ENCODE data around the gene SLCO3A1. TPM values are rescaled to one million over a fixed set of nuclear protein-coding genes. Genes with fewer than 3 reads are reported as not detected.
A peak's percentile ranks its signal among the peaks of the same experiment; 100 is the strongest.

The SLCO3A1 gene
- 1.8 and 5.9 TPM in 2 replicates for total RNA-seq (2014; rRNA removed; shearing (Covaris generic))

- DNase-seq (ENCODE audit: low read depth) = peak; percentile 69
Measured at GRCh38 chr15:91853511-91853947, at the start of gene SLCO3A1. Gene SLCO3A1, plus strand, starts transcription at chr15:91853708.

GRCh38 chr15:91807122-91807521 lies 46.4 kb upstream of the SLCO3A1 start:
- no peak for DNase-seq (ENCODE audit: low read depth)

GRCh38 chr15:91813924-91814323 lies 39.6 kb upstream of the SLCO3A1 start:
- no peak for DNase-seq (ENCODE audit: low read depth)

- no peak for DNase-seq (ENCODE audit: low read depth)
Measured at GRCh38 chr15:91816942-91817341, 36.6 kb upstream of the SLCO3A1 start.

- DNase-seq (ENCODE audit: low read depth) = peak; percentile 3
Measured at GRCh38 chr15:91821458-91821857, 32.0 kb upstream of the SLCO3A1 start.

GRCh38 chr15:91824256-91824655 lies 29.3 kb upstream of the SLCO3A1 start:
- DNase-seq (ENCODE audit: low read depth) = no peak

- no peak for DNase-seq (ENCODE audit: low read depth)
Measured at GRCh38 chr15:91826443-91826842, 27.1 kb upstream of the SLCO3A1 start.

- no peak for DNase-seq (ENCODE audit: low read depth)
Measured at GRCh38 chr15:91833056-91833455, 20.5 kb upstream of the SLCO3A1 start.

- DNase-seq (ENCODE audit: low read depth) = no peak
Measured at GRCh38 chr15:91839867-91840266, 13.6 kb upstream of the SLCO3A1 start.

- no peak for DNase-seq (ENCODE audit: low read depth)
Measured at GRCh38 chr15:91841861-91842260, 11.6 kb upstream of the SLCO3A1 start.

GRCh38 chr15:91844341-91844740 lies 9.2 kb upstream of the SLCO3A1 start:
- no peak for DNase-seq (ENCODE audit: low read depth)

- DNase-seq (ENCODE audit: low read depth) = no peak
Measured at GRCh38 chr15:91844928-91845327, 8.6 kb upstream of the SLCO3A1 start.

GRCh38 chr15:91845720-91846119 lies 7.8 kb upstream of the SLCO3A1 start:
- no peak for DNase-seq (ENCODE audit: low read depth)

GRCh38 chr15:91849180-91849579 lies 4.3 kb upstream of the SLCO3A1 start:
- DNase-seq (ENCODE audit: low read depth) = no peak

- peak; percentile 68 for DNase-seq (ENCODE audit: low read depth)
Measured at GRCh38 chr15:91849749-91850161, 3.8 kb upstream of the SLCO3A1 start.

GRCh38 chr15:91852741-91853510 lies 582 bp upstream of the SLCO3A1 start:
- peak; percentile 70 for DNase-seq (ENCODE audit: low read depth)

- DNase-seq (ENCODE audit: low read depth) = peak; percentile 49
Measured at GRCh38 chr15:91853948-91854638, 585 bp downstream of the SLCO3A1 start.

- no peak for DNase-seq (ENCODE audit: low read depth)
Measured at GRCh38 chr15:91854639-91854990, 1.1 kb downstream of the SLCO3A1 start.

- DNase-seq (ENCODE audit: low read depth) = no peak
Measured at GRCh38 chr15:91855241-91855640, 1.7 kb downstream of the SLCO3A1 start.

GRCh38 chr15:91855684-91856489 lies 2.4 kb downstream of the SLCO3A1 start:
- DNase-seq (ENCODE audit: low read depth) = peak; percentile 20

- DNase-seq (ENCODE audit: low read depth) = no peak
Measured at GRCh38 chr15:91857224-91857585, 3.7 kb downstream of the SLCO3A1 start.

- DNase-seq (ENCODE audit: low read depth) = no peak
Measured at GRCh38 chr15:91857772-91858171, 4.3 kb downstream of the SLCO3A1 start.

All from M059J (cell line).